T-helper 1 cell (primary cell): ENCODE data around the gene UVSSA.

Experiments used
- DNase-seq, 5 donors: peaks; one replicate each; pipeline ENCODE4 v3.0.0-alpha.2; 2012 to 2020

UVSSA gene

DNA sequence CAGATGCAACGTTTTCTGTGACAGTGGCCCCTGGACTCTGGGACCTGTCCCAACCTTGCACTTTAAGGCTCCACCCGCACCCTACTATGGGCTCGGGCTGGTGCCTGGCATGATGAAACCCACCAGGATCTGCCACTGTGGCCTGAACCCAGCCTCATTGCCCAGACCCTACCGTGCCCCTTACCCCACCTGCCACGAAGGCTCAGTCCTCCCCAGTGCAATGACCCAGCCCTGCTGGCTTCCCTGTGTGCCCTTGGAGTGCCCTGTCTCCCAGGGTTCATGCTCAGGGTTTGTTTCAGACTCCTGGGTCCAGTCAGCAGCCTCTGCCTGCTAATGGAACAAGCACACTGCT lies 3.1 kb downstream of the UVSSA start:
- DNase-seq = no peak

DNA sequence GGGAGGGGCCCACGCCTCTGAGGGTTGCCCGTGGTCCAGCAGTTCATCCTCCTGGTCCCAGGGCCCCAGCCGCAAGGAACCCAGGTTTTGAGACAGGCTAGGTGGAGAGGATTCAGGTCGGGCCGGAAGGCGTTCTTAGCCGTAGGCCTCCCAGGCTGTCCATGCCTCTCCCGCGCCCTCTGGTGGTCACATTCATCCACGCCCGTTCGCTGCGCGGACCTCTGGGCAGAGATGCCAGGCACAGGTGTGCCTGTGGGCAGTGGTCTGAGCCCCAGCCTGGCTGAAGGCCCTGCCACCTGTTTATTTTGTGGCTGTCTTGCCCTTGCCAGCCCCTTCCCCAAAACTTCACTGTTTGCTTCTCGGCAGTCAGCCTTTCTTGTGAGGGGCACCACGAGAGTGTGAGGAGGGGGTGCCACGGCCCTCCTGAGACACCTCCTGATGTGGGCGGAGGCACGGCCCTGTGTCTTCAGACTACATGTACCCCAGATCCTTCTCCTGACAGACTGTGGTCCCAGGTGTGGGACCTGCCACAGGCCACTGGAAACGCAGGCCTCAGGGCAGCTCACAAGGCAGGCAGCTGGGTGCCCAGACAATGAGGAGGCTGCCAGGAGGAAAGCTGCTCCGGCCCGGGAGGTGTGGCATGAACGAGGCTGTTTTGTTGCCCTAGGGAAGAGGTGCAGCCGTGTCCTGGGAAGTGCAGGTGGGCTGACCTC lies 5.0 kb downstream of the UVSSA start:
- peak; percentile 75 to 89 (median 84) for DNase-seq

DNA sequence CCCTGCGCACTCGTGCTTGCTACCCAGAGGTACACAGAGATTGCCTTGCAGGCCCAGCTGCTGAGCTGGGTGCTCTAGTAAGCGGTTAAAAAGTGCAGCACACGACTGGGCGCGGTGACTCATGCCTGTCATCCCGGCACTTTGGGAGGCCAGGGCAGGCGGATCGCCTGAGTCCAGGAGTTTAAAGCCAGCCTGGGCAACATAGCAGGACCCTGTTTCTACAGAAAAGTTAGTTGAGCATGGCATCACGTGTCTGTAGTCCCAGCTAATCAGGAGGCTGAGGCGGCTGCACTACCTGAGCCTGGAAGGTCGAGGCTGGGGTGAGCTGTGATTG lies 5.5 kb downstream of the UVSSA start:
- no peak for DNase-seq

DNA sequence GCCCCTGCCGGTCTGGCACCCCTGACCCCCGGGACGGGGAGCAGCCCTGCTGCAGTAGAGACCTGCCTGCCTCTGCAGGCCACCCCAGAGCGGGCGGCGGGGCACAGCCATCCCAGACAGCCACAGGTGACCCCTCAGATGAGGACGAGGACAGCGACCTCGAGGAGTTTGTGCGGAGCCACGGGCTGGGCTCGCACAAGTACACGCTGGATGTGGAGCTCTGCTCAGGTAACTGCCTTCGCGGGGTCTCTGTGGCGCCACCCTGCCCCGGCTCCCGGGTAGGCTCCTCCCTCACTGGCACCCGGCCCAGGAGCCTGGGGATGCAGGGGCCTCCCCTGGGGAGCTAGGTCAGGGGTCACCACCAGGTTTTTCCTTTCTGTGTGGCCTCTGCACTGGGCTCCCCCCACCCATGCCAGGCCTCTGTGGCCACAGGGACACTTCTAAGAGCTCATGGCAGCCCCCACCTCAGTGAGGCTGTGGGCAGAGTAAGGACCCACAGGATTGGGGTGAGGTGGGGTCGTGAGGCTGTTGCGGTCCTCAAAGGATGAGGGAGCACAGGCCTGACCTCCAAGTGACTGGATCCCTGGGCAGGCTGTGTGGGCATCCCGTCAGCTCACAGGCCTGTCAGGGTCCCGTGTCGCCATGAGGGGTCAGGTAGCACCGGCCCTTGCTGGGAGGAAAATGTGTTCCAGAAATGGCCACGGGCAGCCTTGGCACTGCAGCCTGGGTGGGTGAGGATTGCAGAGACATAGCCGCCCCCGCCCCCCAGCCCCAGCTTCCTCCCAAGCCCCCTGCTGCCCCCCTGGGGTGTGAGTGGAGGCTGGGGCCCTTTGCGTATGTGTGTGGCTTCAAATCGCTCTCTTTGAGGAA lies 6.4 kb downstream of the UVSSA start:
- no peak for DNase-seq

DNA sequence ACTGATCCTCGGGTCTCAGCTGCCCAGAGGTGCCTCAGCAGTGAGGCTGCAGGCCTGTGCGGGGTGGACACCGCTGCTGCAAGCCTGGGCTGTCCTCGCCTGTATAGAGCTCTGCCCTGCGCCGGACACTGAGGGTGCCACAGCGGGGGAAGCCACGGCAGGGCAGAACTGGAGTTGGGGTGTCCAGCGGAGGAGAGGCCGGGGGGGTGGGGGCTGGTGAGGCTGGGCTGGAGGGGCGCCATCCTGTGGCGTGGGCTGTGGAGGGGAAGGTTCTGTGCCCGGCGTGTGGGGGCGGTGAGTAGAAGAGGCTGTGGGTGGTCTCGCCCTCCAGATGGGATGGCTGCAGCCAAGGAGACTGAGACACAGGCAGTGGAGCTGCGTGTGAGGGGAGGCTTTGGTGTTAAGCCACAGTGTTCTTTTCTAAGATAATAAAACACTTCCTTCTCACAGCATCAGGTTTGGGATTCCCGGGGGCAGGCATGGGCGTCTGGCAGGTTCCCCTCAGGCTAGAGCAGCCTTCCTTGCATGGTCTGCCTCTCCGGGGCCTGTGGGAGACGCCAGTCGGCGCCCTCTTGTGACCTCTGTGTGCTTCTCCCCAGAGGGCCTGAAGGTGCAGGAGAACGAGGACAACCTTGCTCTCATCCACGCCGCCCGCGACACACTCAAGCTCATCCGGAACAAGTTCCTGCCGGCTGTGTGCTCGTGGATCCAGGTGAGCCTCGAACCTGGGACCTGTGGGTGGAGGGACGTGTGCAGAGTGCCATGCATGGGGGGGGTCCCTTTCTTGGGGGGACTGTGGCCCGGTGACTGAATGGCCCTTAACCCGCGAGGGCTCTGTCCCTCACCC lies 7.4 kb downstream of the UVSSA start:
- DNase-seq = no peak

DNA sequence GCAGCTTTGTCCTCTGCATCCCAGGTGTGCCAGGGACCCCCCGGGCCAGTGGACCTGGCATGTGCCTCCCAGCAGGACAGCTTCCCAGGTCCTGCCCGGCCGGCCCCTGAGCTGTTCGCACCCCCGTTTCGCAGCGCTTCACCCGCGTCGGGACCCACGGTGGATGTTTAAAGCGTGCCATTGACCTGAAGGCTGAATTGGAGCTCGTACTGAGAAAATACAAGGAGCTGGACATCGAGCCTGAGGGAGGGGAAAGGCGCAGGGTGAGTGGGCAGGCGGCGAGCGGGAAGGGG lies 7.9 kb downstream of the UVSSA start:
- DNase-seq = no peak

DNA sequence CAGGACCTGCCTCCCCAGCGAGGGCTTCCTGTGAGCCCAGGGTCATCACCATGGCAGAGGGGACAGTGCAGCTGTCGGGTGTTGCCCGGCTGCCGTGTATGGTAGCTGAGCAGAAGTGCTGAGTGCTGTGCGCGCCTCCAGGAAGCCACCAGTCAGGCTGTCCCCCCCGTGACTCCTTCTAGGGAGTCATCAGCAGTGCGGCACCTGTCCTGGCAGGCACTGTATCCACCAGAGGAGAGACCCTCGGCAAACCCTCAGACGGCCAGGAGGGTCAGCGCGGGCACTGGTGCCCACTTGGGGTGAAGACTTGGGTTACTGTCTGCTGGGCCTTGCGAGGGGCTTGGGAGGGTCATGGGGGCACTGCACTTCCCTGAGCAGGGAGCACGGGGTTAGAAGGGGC lies 8.4 kb downstream of the UVSSA start:
- no peak for DNase-seq

DNA sequence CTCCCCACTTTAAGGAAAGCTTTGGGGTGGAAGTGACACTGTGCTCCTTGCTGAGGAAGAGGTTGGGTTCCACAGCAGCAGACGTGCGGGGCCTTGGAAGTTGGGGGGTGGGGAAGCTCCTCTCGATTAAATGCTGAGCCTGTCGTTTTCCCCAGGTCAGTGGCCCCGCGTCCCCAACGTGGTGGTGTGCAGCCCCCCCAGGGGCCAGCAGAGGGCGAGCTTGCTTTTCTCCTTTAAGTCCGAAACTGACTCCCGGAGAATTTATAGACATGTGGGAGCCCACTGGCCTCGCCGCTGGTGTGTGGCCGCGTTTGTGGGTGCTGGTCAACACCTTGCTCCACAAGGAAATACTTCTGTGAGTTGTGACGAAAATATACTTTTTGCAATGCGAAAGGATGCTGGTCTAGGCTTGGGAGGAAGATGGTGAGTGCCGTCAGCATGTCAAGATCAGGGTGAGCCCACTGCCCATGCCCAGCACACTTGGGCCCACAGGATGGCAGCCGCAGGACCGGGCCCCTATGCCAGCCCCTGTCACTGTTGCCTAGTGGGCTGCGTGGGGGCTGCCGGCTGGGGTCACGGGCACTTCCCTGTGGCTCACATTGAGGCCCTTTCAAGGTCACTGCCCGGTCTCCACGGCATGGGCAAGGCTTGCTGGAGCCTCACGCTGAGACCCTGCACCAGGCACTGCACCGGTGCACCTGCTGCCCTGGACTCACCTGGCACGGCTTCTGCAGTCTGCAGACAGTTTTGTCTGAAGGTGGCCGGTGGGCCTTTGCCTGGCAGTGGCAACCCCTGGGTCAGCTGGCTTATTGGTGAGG lies 9.4 kb downstream of the UVSSA start:
- peak in 2 of 5 donors; percentile 28 to 34 for DNase-seq

DNA sequence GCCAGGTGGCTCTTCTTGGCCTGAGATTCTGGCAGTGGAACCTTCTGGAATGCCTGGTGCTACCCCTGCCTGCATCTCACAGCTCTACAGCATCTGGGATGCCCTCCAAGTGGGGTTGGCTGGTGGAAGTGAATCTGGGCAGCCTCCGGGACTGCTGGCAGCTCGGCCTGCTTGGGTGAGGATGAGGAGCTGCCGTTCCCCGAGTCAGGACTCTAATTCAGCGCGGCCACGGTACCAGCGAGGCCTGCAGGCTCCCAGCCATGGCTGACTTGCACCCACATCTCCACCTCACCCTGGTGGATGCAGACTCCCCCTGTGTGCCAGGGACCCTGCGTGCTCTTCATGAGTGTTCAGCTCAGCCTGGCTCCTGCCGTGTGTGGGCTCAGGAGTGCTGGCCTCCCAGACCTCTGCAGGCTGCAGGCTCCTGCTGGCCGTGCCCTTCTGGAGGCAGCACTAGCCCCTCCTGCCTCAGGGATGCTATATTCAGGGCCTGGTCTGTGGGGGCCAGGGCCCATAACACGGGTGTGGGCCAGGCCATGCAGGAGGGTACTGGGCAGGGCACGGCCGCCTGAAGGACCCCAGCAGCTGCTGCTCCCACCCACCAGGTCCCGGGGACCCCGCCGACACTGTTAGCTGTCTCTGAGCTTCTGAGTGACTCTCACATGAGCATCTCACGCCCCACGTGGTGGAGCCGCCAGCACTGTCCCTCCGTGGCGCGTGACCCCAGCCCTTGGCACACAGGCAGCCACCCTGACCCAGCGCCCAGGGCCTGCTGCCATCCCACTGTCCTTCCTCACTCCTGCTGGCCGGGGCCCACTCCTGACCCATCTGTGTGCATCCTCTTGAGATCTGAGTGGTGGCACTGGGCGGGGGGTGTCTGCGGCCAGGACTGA lies 10.6 kb downstream of the UVSSA start:
- no peak for DNase-seq

DNA sequence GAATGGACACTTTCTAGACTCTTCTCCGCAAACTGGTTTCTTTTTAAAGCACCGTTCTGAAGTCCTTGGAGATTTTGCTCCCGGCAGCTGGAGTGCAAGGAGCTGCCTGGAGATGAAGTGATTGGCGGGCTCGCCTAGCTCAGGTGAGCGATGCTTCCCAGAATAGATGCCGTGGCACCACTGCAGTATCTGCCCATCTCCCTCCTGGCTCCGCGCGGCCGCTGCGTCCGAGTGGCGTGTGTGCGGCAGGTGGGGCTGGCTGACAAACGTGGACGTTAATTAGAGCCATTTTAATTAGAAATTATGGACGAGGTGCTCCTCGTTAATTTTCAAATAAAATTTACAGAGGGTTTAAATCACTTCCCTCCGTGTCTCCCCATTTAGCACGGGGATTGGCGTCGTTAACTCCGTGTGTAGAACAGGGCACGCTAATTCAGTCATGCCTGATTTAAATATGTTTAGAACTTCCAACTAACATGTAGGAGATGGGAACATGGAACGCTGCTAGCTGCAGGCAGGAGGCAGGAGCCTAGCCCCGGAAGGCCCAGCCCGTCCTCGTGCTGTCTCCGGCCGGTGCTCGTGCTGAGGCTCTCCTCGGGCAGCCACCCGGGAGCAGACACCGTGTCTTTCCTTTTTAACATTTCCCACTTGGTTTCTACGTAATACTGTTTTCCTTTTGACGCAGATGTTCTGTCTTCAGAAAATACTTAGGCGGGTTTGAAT lies 11.6 kb downstream of the UVSSA start:
- DNase-seq = no peak

DNA sequence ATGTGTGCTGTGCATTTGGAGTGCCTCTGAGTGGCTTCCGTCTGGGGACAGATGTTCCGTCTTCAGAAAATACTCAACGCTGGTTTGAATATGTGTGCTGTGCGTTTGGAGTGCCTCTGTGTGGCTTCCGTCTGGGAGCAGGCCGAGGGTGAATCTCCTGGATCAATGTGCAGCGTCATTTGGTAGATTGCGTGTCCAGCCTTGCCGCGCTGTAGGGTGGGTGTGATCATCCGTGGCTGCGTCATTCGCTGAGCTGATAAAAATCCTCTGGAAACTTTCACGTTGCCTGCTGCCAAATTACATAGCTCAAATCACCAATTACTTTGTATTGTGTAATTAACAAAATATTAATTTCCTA lies 12.1 kb downstream of the UVSSA start:
- DNase-seq = no peak

DNA sequence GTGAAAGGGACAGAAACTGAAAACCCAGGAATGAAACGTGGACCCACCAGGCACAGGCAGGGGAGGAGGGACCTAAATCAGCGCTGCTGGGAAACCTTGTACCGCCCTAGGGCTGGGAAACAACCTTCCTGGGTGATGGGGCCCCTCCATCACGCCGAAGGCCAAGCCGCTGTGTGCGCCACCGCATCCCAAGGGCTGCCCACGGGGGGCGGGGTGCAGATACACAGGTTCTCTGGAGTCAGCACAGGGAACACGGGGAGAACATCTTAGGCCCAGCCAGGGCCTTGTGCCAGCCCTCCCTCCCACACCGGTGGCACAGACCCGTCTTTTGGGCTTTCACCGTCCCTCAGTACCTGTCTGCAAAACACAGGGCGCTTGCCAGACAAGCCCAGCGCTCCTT lies 13.0 kb downstream of the UVSSA start:
- DNase-seq = no peak

DNA sequence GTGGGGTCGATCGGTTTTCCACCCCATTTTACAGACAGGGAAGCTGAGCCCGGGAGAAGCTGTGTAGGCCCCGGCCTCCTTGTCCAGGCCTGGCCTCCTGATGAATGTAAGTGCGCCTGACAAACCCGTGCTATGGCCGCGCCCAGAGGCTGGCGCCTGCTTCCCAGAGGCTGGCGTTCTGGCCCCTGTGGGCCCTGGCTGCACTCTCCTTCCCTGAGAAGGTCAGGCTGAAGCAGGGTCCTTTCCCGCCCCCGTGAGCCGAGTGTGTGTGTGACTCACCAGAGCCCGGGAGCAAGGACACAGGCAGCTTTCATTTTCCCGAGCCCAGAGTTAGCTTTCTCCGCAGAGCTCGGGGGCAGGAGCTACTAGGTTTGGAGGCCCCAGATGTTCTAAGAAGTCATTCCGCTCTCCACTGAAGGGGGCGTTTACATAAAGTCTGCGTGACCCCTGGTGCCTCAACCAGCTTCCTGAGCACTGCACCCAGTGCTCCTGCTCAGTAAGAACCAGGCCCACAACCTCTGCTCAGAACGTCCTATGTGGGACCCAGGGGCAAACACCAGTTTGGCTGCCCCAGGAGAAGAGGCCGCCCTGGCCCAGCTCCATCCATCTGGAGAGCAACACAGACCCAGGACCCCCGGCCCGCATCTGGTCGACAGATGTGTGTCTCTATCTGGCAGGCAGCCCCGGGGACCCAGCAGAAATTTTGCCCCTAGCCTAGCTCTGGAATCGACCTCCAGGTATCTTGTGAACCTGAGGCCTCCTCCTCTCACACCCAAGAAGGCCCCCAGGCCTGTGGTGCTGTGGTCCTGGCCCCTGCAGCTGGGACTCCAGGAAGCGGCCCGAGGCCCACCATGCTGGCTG lies 13.6 kb downstream of the UVSSA start:
- no peak for DNase-seq

DNA sequence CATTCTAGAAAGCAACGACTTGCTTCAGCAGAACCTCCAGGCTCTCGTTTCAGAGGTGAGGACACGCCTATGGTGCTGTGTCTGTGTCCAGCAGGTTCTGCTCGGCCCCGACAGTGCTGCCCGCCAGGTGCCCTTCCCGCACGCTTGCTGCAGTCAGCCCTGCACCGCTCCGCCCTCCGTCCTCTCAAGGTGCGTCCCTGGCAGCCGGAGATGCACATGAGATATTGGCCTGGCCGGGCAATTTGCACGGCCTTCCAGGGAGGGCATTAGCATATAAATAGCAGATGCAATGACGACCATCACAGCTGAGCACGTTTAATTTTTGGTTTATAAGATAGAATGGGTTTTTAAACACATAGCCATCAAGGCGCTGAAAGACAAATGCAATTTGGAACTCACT lies 14.4 kb downstream of the UVSSA start:
- DNase-seq = no peak

DNA sequence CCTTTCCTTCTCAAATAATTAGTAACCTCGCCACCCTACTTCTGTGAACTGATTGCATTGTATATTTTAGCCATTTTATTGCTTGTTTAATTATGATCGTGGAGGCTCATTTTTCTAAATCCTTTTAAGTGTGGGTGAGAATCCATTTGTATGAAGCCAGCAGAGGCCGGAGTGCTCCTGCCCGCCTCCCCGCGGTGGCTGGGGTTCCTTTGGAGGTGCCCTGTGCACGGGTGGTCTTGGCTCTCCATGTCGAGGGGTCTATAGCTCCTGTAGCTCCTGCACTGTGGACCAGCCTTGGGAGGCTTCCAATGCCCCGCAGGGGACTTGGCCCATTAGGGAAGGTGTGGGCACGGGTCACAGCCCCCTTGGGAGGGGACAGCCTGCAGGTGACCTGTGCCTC lies 15.0 kb downstream of the UVSSA start:
- DNase-seq = no peak

DNA sequence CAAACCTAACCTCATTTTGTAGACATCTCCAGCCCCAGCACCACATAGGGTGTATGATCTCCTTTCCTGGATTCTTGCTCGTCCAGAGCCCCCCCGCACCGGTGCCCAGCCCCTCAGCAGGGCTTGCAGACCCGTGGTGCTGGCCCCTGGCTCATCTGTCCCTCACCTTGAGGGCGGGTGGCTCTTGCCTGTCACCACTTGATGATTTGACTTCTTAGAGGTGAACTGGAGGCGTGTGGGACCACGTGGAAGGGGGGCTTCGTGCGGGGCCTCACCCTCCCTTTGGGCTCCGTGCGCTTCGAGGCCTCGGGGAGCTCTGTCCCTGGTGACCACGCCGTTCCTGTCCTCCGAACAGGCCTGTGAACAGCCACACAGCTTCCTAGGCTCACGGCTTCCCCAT lies 15.5 kb downstream of the UVSSA start:
- no peak for DNase-seq

DNA sequence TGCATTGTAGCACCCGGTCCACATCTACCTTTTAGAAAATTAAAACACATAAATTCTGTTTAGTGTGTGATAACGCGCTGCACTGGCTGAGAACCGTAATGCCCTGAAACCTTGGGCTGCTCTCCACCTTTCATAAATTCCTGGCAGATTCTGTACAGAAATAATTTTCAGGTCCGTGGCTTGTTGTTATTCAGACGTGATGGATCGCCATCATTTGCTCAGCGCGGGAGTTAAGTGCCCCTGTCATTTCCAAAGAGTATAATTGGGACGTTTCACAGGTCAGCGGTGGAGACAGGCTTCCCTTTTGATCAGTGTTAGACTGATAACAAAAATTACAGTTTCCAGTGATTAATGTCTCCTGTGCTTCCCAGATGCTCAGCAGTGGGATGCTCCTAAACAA lies 16.5 kb downstream of the UVSSA start:
- no peak for DNase-seq

DNA sequence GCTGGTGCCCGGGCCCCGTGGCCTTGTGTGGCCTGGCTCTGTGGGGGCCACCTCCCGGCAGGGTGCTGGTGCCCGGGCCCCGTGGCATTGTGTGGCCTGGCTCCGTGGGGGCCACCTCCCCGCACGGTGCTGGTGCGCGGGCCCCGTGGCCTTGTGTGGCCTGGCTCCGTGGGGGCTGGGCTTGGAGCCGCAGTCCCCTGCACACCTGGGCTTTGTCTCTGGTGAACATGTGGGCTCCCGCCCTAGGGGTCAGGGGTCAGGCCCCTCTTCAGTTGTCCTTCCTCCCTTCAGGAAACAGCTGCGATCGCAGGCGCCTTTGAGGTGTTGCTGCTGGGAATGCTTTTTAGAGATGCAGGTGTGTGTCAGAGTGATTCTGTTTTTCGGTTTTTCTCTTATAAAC lies 17.2 kb downstream of the UVSSA start:
- DNase-seq = no peak

DNA sequence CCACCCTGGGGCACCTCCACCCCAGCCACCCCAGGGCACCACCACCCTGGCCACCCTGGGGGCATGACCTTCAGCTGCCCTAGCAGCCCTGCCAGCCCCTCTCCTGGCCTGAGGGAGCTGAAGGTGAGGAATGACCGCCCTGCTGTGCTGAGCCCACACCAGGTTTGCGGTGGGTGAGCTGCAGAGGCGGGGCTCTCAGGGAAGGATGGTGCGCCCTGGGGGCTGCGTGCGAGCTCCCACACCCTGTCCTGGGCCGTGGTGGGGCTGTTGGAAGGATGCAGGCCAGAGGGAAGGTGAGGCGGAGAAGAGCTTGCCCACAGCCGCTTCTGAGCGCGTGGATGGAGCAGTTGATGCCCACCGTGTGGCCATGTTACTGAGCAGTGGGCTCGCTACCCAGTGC lies 17.7 kb downstream of the UVSSA start:
- no peak for DNase-seq
